Activated T-helper 17 cell treated with anti-CD3 and anti-CD28 coated beads, Interleukin-2, amount 50 U/mL, for 72 hours (primary cell): ENCODE data around the gene XKRX. TPM values are rescaled to one million over a fixed set of nuclear protein-coding genes. Genes with fewer than 3 reads are reported as not detected.
A peak's percentile ranks its signal among the peaks of the same experiment; 100 is the strongest.

Source experiments
- ATAC-seq: fragments of 150-1000 bp; cut with Tn5 transposase; replicated peaks from 2 replicates; pipeline ENCODE4 v1.10.0; 2021; ENCODE audit warnings: mild to moderate bottlenecking, moderate library complexity
- H3K27ac Mint-ChIP-seq: one replicate; pipeline ENCODE4 v1.8.0; 2022; ENCODE audit warnings: mixed read lengths
- H3K27me3 Mint-ChIP-seq: one replicate; pipeline ENCODE4 v1.8.0; 2022; ENCODE audit warnings: mixed read lengths
- H3K36me3 Mint-ChIP-seq: one replicate; pipeline ENCODE4 v1.8.0; 2022; ENCODE audit warnings: low read depth, mild to moderate bottlenecking, mixed read lengths
- H3K4me1 Mint-ChIP-seq: one replicate; pipeline ENCODE4 v1.8.0; 2022; ENCODE audit warnings: mixed read lengths
- H3K4me3 Mint-ChIP-seq: one replicate; pipeline ENCODE4 v1.8.0; 2022; ENCODE audit warnings: mild to moderate bottlenecking, mixed read lengths
- H3K9me3 Mint-ChIP-seq: one replicate; pipeline ENCODE4 v1.8.0; 2022; ENCODE audit warnings: mixed read lengths
- total RNA-seq, 2 donors: library from RNA; stranded (reverse); gene quantifications; one replicate each; pipeline ENCODE4 v1.2.3, GENCODE V29; 2022

XKRX gene
- total RNA-seq = under 1 TPM; 0.13 to 0.34 TPM

DNA sequence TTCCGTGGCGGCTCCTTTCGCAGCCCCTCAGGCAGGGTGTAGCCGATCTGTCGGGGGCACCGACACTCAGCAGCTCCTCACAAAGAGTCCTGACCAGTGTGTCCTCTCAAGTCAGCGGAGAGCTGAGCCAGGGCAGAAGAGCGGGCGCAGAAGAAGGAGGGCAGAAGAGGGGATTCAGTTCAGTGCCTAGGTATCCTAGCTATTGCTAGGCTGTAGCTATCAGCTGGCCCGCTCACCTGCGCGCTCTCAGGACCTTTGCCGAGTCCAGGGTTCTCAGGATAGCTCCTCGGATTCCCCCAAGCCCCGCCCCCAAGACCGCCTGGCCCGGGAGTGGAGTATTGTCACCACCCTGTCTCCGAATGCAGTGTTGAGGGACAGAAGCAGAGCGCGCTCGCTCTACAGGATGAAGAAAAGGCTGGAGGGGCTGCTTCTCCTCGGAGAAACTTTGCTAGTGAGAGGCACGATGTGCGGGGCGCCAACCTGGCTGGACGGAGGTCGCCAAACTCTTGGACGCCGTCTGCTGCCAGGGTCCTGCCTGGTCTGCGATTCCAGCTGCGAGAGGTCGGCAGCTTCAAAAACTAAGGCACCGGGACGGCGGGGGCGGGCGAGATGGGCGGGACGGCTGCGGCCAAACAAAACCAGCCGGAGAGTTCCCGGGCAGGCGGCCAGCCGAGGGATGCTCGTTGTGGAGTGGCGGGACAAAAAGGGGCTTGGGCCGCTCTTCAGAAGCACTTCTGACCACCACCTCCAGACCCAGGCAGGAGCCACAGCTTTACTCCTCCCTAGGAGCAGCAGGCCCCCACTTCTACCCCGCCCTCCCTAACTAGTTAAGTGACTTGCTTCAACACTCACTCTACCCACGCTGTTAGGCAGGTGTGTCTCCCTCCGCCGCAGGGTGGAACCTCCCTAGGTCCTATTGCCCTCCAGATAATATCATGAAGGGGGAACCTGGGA is at the start of gene XKRX:
Gene XKRX (minus strand): TSS at position 258 of the 954 bp plus-strand sequence. CDS start 613 bp downstream, outside the sequence.
- Mint-ChIP-seq H3K36me3 (no peaks in the 10 kb centered on the region), H3K9me3 (no peaks in the 10 kb centered on the region), H3K27me3 (no peaks in the 10 kb centered on the region), H3K4me1 (peaks cover 5% of the 10 kb centered on the region), H3K4me3 (peak within 1 kb of the TSS; percentile 74), H3K27ac (peak within 1 kb of the TSS; percentile 46)
- peak; percentile 70 for ATAC-seq

DNA sequence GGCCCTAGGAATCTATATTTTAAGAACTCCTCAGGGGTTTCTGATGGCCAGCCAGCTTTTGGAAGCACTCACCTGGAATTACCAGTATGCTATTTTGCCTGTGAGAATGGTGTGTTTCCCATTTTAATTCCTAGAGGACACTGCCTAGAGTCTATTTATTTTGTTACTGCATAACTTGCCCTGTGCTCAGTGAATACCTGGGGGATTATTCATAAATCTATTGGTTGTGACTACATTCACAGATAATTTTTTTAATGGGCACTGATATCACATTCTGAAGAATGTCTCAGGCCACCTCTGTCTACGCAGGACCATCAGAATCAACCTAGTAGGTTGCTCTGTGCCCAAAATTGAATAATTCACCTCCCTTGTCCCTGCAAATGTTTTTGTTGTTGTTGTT is 47.5 kb upstream of the XKRX start:
- H3K4me1 Mint-ChIP-seq = no peaks in the 10 kb centered on the region
- H3K9me3 Mint-ChIP-seq = no peaks in the 10 kb centered on the region
- no peak overlapping the region for H3K4me3 Mint-ChIP-seq
- H3K36me3 Mint-ChIP-seq = no peaks in the 10 kb centered on the region
- no peaks in the 10 kb centered on the region for H3K27me3 Mint-ChIP-seq
- H3K27ac Mint-ChIP-seq = no peak overlapping the region
- ATAC-seq = no peak

DNA sequence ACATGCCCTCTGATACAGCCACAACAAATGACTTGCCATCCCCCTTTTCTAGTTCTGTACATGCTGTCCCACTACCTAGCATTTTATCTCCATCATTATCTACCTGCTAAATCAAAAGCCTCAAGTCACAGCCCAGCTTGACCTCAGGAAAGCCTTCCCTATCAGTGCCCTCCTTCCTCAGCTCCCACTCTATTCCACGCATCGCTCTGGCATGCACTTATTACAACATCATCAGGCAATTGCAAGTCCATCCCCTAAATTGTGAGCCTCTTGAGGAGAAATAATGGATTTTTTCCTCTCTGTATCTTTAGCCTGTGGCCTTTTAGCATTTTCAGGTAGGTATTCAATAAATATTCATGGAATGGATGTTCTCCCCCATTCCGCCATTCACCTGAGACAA is 46.5 kb upstream of the XKRX start:
- H3K27me3 Mint-ChIP-seq = no peaks in the 10 kb centered on the region
- no peak overlapping the region for H3K27ac Mint-ChIP-seq
- H3K36me3 Mint-ChIP-seq = no peaks in the 10 kb centered on the region
- no peaks in the 10 kb centered on the region for H3K4me1 Mint-ChIP-seq
- no peak for ATAC-seq
- no peak overlapping the region for H3K4me3 Mint-ChIP-seq
- H3K9me3 Mint-ChIP-seq = no peaks in the 10 kb centered on the region

DNA sequence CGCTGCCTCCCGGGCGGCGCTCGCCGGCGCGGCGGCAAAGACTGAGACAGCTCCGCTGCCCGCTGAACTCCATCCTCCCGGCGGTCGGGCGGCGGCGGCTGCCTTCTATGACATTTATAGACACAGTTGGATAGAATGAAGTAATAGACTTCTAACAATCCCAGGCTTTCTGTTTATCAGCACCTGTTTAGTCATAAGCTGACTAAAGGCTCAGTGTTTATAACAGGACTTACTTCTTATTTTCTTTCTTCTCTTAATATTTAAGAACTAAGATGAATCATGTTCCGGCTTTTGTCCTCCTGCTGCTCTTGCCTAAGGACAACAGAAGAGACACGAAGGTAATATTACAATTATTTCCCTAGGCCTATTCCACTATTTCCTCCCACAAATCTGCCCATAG is 44.7 kb upstream of the XKRX start:
- Mint-ChIP-seq H3K36me3 (no peaks in the 10 kb centered on the region), H3K27me3 (no peaks in the 10 kb centered on the region), H3K4me3 (no peak overlapping the region), H3K4me1 (no peaks in the 10 kb centered on the region), H3K27ac (no peak overlapping the region), H3K9me3 (no peaks in the 10 kb centered on the region)
- no peak for ATAC-seq

DNA sequence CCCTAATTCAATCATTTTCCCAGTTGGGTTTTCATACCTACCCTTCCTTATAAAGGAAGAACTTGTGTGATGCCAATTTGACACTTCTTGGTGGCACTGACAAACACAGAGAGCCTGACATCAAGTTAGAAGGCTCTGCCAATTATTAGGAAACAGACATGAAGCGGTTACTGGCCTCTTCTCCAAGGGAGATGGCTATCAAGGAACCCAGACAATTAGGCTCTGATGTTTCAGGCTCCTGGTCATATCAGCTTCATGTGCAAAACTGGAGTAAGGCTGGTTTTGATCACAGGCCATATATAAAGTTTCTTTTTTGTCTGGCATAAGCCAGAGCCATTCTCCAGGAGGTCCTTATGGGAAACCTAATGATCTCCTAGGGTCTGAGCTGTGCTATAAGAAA is 41.2 kb upstream of the XKRX start:
- ATAC-seq = no peak
- H3K4me3 Mint-ChIP-seq = no peak overlapping the region
- no peaks in the 10 kb centered on the region for H3K27me3 Mint-ChIP-seq
- no peaks in the 10 kb centered on the region for H3K36me3 Mint-ChIP-seq
- no peaks in the 10 kb centered on the region for H3K4me1 Mint-ChIP-seq
- H3K27ac Mint-ChIP-seq = no peak overlapping the region
- no peaks in the 10 kb centered on the region for H3K9me3 Mint-ChIP-seq

DNA sequence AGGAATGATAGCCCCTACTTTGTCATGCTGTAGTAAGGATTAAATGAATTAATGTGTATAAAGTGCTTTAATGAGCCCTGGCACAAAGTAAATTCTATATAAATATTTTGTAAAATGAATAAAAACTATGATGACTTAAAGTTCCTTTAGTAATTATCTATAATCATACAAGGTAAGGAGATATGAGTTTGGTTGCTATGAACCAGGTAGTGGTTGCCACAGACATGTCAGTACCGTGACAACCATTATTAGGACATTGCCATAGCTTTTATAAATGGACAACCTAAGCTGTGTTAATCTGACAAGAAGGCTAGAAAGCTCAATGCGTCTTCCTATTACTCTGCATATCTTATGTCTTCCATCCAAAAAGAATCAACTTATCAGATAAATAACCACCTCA is 40.7 kb upstream of the XKRX start, which contains the start of gene ARL13A:
Gene ARL13A (plus strand): TSS at position 301 of the 400 bp plus-strand sequence. CDS start 3,982 bp downstream, outside the sequence.
- ATAC-seq = no peak
- Mint-ChIP-seq H3K4me1 (no peaks in the 10 kb centered on the region), H3K36me3 (no peaks in the 10 kb centered on the region), H3K27me3 (no peaks in the 10 kb centered on the region), H3K9me3 (no peaks in the 10 kb centered on the region), H3K4me3 (no peak within 1 kb of the TSS), H3K27ac (no peak within 1 kb of the TSS)

DNA sequence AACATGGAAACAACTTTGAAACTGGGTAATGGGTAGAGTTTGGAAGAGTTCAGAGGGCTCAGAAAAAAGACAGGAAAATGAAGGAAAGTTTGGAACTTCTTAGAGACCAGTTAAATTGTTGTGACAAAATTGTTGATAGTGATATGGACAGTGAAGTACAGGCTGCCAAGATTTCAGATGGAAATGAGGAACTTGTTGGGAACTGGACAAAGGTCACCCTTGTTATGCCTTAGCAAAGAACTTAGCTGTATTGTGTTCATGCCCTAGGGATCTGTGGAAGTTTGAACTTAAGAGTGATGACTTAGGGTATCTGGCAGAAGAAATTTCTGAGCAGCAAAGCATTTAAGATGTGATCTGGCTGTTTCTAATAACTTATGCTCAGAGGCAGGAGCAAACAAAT is 35.6 kb upstream of the XKRX start:
- H3K27me3 Mint-ChIP-seq = no peaks in the 10 kb centered on the region
- no peaks in the 10 kb centered on the region for H3K9me3 Mint-ChIP-seq
- no peak overlapping the region for H3K27ac Mint-ChIP-seq
- no peaks in the 10 kb centered on the region for H3K4me1 Mint-ChIP-seq
- H3K4me3 Mint-ChIP-seq = no peak overlapping the region
- H3K36me3 Mint-ChIP-seq = no peaks in the 10 kb centered on the region
- ATAC-seq = no peak

DNA sequence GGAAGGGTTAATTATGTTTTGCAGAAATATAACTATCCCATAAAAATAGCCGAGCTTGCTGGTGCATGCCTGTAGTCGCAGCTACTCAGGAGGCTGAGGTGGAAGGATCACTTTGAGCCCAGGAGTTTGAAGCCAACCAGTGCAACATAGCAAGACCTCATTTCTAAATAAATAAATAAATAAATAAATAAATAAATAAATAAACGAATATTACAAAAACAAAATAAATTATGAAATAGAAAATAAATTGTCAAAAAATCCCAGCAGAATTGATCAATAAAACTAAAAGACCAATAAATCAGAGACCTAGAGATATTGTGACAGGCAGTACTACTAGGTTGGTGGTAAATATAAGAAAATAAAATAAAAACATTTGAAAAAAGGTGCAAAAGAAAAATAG is 34.1 kb upstream of the XKRX start:
- H3K4me1 Mint-ChIP-seq = no peaks in the 10 kb centered on the region
- no peak overlapping the region for H3K27ac Mint-ChIP-seq
- no peak overlapping the region for H3K4me3 Mint-ChIP-seq
- H3K27me3 Mint-ChIP-seq = no peaks in the 10 kb centered on the region
- no peaks in the 10 kb centered on the region for H3K36me3 Mint-ChIP-seq
- ATAC-seq = no peak
- no peaks in the 10 kb centered on the region for H3K9me3 Mint-ChIP-seq

DNA sequence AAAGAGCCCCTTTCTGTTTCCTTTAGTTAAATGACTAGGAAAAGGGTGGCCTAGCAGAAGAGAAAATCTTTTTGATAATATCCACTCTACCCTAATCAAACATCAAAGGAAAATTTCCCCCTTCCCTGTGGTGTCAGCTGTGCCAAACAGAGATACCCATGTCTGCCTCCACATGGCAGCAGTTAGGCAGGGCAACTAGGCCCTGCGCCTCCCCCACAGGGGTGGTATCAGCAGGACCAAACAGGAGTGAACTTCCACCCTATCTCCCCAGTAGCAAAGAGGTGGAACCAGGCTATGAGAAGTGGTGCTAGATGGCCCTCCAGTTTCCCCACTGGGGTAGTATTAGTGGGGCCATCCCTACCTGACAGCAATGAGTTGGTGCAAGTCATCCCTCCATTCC is 19.8 kb upstream of the XKRX start:
- Mint-ChIP-seq H3K4me1 (no peaks in the 10 kb centered on the region), H3K4me3 (no peak overlapping the region), H3K36me3 (no peaks in the 10 kb centered on the region), H3K27ac (no peak overlapping the region), H3K9me3 (no peaks in the 10 kb centered on the region), H3K27me3 (no peaks in the 10 kb centered on the region)
- no peak for ATAC-seq

DNA sequence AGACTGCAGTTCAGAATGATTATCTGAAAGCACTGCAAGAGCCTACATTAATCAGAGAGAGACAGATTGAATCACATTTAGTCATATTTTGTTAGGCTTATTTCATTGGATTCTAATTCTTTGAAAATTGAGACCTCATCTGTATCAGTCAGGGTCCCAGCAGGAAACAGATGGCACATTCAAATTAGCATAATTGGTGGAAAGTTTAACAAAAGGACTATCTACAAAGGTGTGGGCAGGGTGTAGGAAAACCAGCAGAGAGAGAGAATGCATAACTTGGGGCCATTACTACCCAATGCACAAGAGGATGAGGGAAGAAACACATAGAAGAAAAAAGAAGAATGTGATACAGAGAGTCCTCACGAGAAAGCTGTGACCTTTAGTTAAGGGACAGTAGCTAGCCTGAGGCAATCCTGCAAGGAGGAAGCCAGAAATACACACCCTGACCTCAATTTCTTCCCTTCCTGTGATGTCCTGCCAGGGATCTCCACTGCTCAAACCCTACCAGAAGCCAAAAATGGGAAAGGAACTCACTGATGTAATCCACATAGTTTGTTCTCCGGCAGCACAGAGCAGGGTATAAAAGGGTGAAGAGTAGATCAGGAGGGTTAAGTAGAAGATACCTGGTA is 17.7 kb upstream of the XKRX start:
- ATAC-seq = no peak
- H3K9me3 Mint-ChIP-seq = no peaks in the 10 kb centered on the region
- H3K27ac Mint-ChIP-seq = no peak overlapping the region
- no peaks in the 10 kb centered on the region for H3K27me3 Mint-ChIP-seq
- H3K4me3 Mint-ChIP-seq = no peak overlapping the region
- H3K36me3 Mint-ChIP-seq = no peaks in the 10 kb centered on the region
- H3K4me1 Mint-ChIP-seq = no peaks in the 10 kb centered on the region

DNA sequence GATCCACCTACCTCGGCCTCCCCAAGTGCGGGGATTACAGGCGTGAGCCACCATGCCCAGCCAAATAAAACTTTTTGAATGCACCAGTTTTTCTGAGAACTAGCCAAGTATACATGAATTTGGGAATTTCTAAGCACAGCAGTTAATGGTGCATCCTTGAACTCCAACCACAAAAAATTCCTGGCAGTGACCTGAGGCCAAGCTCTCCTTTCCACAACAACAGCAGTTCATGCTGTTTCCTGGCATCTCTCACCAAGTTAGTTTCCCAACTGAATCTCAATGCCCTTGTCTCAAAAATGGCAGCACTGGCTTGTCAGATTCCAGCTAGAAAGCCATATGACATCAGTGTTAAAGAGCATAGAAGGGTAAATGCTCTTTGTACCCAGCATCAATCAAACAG is 15.9 kb upstream of the XKRX start:
- H3K27ac Mint-ChIP-seq = no peak overlapping the region
- H3K4me1 Mint-ChIP-seq = no peaks in the 10 kb centered on the region
- H3K27me3 Mint-ChIP-seq = no peaks in the 10 kb centered on the region
- H3K36me3 Mint-ChIP-seq = no peaks in the 10 kb centered on the region
- H3K9me3 Mint-ChIP-seq = no peaks in the 10 kb centered on the region
- ATAC-seq = no peak
- no peak overlapping the region for H3K4me3 Mint-ChIP-seq

DNA sequence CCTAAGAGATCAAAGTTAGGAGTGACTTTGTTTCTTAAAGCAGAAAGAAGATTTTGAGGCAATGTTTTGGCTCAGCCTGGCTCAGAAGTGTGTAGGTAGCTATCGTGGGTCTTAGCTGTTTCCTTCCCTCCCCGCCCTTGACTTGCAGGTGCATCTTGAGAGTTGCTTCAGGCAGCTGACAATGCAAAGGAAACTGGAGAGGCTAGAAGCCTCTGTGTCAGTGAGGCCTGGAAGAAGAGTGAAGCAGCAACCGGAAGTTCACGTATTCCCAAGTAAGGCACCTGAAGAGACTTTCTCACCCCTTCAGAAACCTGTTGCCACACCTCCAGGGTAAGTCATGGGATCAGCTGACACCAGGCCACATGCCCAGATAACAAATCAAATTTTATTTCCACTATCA is 10.6 kb upstream of the XKRX start:
- H3K36me3 Mint-ChIP-seq = no peaks in the 10 kb centered on the region
- H3K4me1 Mint-ChIP-seq = no peaks in the 10 kb centered on the region
- peak overlapping the region; percentile 52 for H3K27ac Mint-ChIP-seq
- H3K27me3 Mint-ChIP-seq = no peaks in the 10 kb centered on the region
- no peak overlapping the region for H3K4me3 Mint-ChIP-seq
- no peaks in the 10 kb centered on the region for H3K9me3 Mint-ChIP-seq
- ATAC-seq = peak; percentile 16

DNA sequence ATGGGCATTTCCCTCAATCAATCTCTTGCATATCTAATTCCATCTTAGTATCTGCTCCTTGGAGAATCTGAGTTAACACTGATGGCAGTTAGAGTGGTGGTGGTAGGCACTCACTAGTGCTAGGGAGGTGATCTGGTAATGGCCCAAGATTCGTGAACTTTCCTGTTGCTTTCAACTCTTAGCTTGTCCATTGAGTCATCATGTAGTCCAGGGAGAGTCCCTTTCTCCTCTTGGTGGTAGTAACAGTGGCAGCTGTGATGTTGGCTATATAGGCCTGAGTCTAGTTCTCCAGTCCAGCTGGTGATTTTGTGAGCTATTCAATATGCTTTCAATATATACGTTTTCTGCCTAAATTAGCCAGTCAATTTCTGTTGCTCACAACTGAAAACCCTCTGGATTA is 7.0 kb upstream of the XKRX start:
- Mint-ChIP-seq H3K27ac (no peak overlapping the region), H3K36me3 (no peaks in the 10 kb centered on the region), H3K4me1 (peaks cover 5% of the 10 kb centered on the region), H3K27me3 (no peaks in the 10 kb centered on the region), H3K4me3 (no peak overlapping the region), H3K9me3 (no peaks in the 10 kb centered on the region)
- ATAC-seq = peak; percentile 50

DNA sequence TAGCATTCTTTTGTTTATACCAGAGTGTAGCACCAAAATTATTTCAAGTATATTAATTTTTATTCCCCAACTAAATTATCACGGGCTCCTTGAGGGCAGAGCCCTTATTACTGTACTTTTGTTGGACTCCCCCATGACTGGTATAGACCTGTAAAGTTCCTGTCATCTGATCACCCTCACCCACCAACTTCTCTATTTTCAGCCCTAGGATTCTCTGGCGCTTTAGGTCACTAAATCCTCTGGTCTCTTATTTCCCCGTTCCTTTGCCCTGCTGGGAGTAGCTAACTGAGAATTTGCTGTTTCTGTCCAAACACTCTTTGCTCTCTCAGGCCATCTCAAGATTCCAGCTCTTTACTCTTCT is 3.2 kb upstream of the XKRX start:
- Mint-ChIP-seq H3K4me3 (peak overlapping the region; percentile 52), H3K9me3 (no peaks in the 10 kb centered on the region)
- ATAC-seq = peak; percentile 6

More for the DNA sequence above, 3.2 kb upstream of the XKRX start:
- Mint-ChIP-seq H3K27me3 (no peaks in the 10 kb centered on the region), H3K36me3 (no peaks in the 10 kb centered on the region), H3K4me1 (peaks cover 5% of the 10 kb centered on the region), H3K27ac (peak overlapping the region; percentile 84)
